ENCODE results near the gene WASHC3. TPM values are rescaled to one million over a fixed set of nuclear protein-coding genes. Genes with fewer than 3 reads are reported as not detected.

The WASHC3 gene
- polyA plus RNA-seq, 1 donor (not counting 4 experiments of a cell fraction or from before 2014, with no cell fraction given) = 91.0 TPM

- no peak overlapping the region for H3K27ac ChIP-seq (ENCODE audit: control insufficient read depth, insufficient read depth, low read length)
- DNase-seq (ENCODE audit: low read depth, low spot score) (no peak), FAIRE-seq (no peak)
- no peaks in the 10 kb centered on the region for H3K4me1 ChIP-seq (ENCODE audit: control insufficient read depth, extremely low read depth, insufficient read depth, low read length)
- no peak overlapping the region for H2AFZ ChIP-seq (ENCODE audit: control insufficient read depth, low read length)
- dilution Hi-C loops (cut with MboI; ENCODE audit: extremely low pct_ligation_motif_present, low sequenced_read_pairs) = no loop called here
- no peaks in the 10 kb centered on the region for H4K20me1 ChIP-seq (ENCODE audit: control insufficient read depth, extremely low read depth, insufficient read depth, low read length)
- H3K4me2 ChIP-seq (ENCODE audit: control insufficient read depth, extremely low read depth, insufficient read depth, low read depth, low read length) = no peak overlapping the region
- H3K4me3 ChIP-seq (ENCODE audit: control insufficient read depth in 2 of 3, extremely low read depth in 1 of 3, insufficient read depth in 2 of 3, low read depth in 1 of 3, low read length in 3 of 3) = no peak overlapping the region
- TF ChIP-seq, protein P1, sequence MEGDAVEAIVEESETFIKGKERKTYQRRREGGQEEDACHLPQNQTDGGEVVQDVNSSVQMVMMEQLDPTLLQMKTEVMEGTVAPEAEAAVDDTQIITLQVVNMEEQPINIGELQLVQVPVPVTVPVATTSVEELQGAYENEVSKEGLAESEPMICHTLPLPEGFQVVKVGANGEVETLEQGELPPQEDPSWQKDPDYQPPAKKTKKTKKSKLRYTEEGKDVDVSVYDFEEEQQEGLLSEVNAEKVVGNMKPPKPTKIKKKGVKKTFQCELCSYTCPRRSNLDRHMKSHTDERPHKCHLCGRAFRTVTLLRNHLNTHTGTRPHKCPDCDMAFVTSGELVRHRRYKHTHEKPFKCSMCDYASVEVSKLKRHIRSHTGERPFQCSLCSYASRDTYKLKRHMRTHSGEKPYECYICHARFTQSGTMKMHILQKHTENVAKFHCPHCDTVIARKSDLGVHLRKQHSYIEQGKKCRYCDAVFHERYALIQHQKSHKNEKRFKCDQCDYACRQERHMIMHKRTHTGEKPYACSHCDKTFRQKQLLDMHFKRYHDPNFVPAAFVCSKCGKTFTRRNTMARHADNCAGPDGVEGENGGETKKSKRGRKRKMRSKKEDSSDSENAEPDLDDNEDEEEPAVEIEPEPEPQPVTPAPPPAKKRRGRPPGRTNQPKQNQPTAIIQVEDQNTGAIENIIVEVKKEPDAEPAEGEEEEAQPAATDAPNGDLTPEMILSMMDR (optimal IDR thresholded peaks at IDR 0.05 in 1 of 3, IDR thresholded peaks at IDR 0.05 in 1 of 3, conservative IDR thresholded peaks at IDR 0.05 in 1 of 3; ENCODE audit: extremely low read depth in 1 of 3, insufficient read depth in 2 of 3, low read length in 3 of 3) = no peak
- TF ChIP-seq EZH2 (IDR thresholded peaks at IDR 0.05; ENCODE audit: low read length) = no peak
- H3K36me3 ChIP-seq (ENCODE audit: control insufficient read depth in 2 of 2, extremely low read depth in 1 of 2, insufficient read depth in 2 of 2, low read length in 2 of 2) = no peaks in the 10 kb centered on the region
- H3K9me3 ChIP-seq (ENCODE audit: control insufficient read depth, low read depth, low read length) = no peaks in the 10 kb centered on the region
- no peaks in the 10 kb centered on the region for H3K27me3 ChIP-seq (ENCODE audit: control insufficient read depth, extremely low read depth, insufficient read depth, low read length)
- no peaks in the 10 kb centered on the region for H3K9me1 ChIP-seq (ENCODE audit: control insufficient read depth, extremely low read depth, insufficient read depth, low read length)
- H3K9ac ChIP-seq (ENCODE audit: control insufficient read depth, extremely low read depth, insufficient read depth, low read length) = no peak overlapping the region
- H3K79me2 ChIP-seq (ENCODE audit: control insufficient read depth, insufficient read depth, low read length) = no peaks in the 10 kb centered on the region
These were observed 69.7 kb downstream of the WASHC3 start for GRCh38 chr12:101992091-101992490.

- dilution Hi-C loops (cut with MboI; ENCODE audit: extremely low pct_ligation_motif_present, low sequenced_read_pairs) = no loop called here
These were observed 79.5 kb downstream of the WASHC3 start for GRCh38 chr12:101982307-101982706.

More at GRCh38 chr12:101982307-101982706, 79.5 kb downstream of the WASHC3 start:
- Histone ChIP-seq H3K4me1 (ENCODE audit: control insufficient read depth, extremely low read depth, insufficient read depth, low read length) (no peaks in the 10 kb centered on the region), H4K20me1 (ENCODE audit: control insufficient read depth, extremely low read depth, insufficient read depth, low read length) (no peaks in the 10 kb centered on the region), H3K4me2 (ENCODE audit: control insufficient read depth, extremely low read depth, insufficient read depth, low read depth, low read length) (no peak overlapping the region), H3K36me3 (ENCODE audit: control insufficient read depth in 2 of 2, extremely low read depth in 1 of 2, insufficient read depth in 2 of 2, low read length in 2 of 2) (no peaks in the 10 kb centered on the region), H3K27ac (ENCODE audit: control insufficient read depth, insufficient read depth, low read length) (no peak overlapping the region), H3K9me3 (ENCODE audit: control insufficient read depth, low read depth, low read length) (no peaks in the 10 kb centered on the region), H2AFZ (ENCODE audit: control insufficient read depth, low read length) (no peak overlapping the region), H3K27me3 (ENCODE audit: control insufficient read depth, extremely low read depth, insufficient read depth, low read length) (no peaks in the 10 kb centered on the region), H3K4me3 (ENCODE audit: control insufficient read depth in 2 of 3, extremely low read depth in 1 of 3, insufficient read depth in 2 of 3, low read depth in 1 of 3, low read length in 3 of 3) (no peak overlapping the region), H3K9me1 (ENCODE audit: control insufficient read depth, extremely low read depth, insufficient read depth, low read length) (no peaks in the 10 kb centered on the region), H3K9ac (ENCODE audit: control insufficient read depth, extremely low read depth, insufficient read depth, low read length) (no peak overlapping the region), H3K79me2 (ENCODE audit: control insufficient read depth, insufficient read depth, low read length) (no peaks in the 10 kb centered on the region)
- FAIRE-seq (no peak), DNase-seq (ENCODE audit: low read depth, low spot score) (no peak)
- no peak for TF ChIP-seq EZH2 (IDR thresholded peaks at IDR 0.05; ENCODE audit: low read length)
- TF ChIP-seq, protein P1 (optimal IDR thresholded peaks at IDR 0.05 in 1 of 3, IDR thresholded peaks at IDR 0.05 in 1 of 3, conservative IDR thresholded peaks at IDR 0.05 in 1 of 3; ENCODE audit: extremely low read depth in 1 of 3, insufficient read depth in 2 of 3, low read length in 3 of 3) = no peak
